Activated naive CD8-positive, alpha-beta T cell treated with anti-CD3 and anti-CD28 coated beads, Interleukin-2, amount 50 U/mL, for 24 hours (primary cell): ENCODE results near the gene APH1A.
A peak's percentile ranks its signal among the peaks of the same experiment; 100 is the strongest.
"Not testable (repeated sequence)": the region's sequence is repeated elsewhere in the genome, so short reads cannot be mapped to it uniquely, and the experiment has no call there.

Experiments used
- ATAC-seq: fragments of 150-1000 bp; cut with Tn5 transposase; one replicate; pipeline ENCODE4 v1.10.0; 2021
- DNase-seq: peaks from one replicate; pipeline ENCODE4 v3.0.0; 2021
- H3K27ac Mint-ChIP-seq: one replicate; pipeline ENCODE4 v1.8.0; 2021; ENCODE audit warnings: mild to moderate bottlenecking, mixed read lengths
- H3K27me3 Mint-ChIP-seq: one replicate; pipeline ENCODE4 v1.8.0; 2021; ENCODE audit warnings: mixed read lengths
- H3K36me3 Mint-ChIP-seq: one replicate; pipeline ENCODE4 v1.8.0; 2021; ENCODE audit warnings: low read depth, mixed read lengths
- H3K4me1 Mint-ChIP-seq: one replicate; pipeline ENCODE4 v1.8.0; 2021; ENCODE audit warnings: mixed read lengths
- H3K4me3 Mint-ChIP-seq: one replicate; pipeline ENCODE4 v1.8.0; 2021; ENCODE audit warnings: mild to moderate bottlenecking, moderate library complexity, mixed read lengths
- H3K9me3 Mint-ChIP-seq: one replicate; pipeline ENCODE4 v1.8.0; 2021; ENCODE audit warnings: mixed read lengths

APH1A gene

GRCh38 chr1:150257624-150258585, 10.9 kb downstream of the APH1A start, which contains the start of gene CA14:
Gene CA14, plus strand, starts transcription at chr1:150257774. Its CDS starts 355 bp downstream, at chr1:150258129.
- peaks cover 17% of the 10 kb centered on the region for H3K4me1 Mint-ChIP-seq
- no peaks in the 10 kb centered on the region for H3K36me3 Mint-ChIP-seq
- no peak within 1 kb of the TSS for H3K27ac Mint-ChIP-seq
- H3K4me3 Mint-ChIP-seq = no peak within 1 kb of the TSS
- no peak for ATAC-seq
- H3K9me3 Mint-ChIP-seq = no peaks in the 10 kb centered on the region
- DNase-seq = no peak
- peaks cover 34% of the 10 kb centered on the region for H3K27me3 Mint-ChIP-seq

DNA sequence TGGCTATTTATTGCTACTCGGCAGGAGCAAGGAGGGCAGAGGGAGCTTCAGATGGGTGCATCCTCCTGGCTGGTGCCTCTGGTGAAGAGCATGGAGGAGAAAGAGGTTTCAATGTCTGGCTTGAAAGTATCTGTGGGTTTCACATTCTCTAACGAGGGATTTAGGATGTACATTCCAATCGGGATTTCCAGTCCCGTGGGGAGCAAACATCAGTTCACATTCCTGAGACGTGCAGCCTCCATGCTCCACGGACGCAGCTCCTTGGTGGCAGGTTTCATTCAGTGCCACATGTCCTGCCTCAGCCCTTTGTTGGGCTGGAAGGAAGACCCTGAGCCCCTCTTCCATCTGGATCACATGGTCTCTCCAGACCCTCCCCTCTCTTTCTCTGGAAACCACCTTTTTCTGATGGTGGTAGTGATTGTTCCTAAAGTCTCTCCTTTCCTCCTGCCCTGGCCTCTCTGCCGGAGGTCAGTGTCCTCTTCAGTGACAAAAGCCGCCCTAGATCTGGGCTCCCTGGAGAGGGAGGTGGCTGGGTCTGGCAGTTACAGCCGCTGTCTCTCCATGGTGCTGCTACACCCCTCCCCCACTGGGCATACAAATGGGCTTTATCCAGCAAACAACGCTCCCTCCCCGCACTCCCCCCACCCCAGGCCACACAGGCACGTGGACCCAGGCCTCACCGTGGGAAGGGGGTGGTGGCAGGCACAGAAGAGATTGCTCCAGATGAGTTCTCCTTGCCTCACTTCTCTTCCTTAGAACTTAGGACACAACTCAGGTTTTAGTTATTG, 12.1 kb downstream of the APH1A start:
- no peak overlapping the region for H3K27ac Mint-ChIP-seq

DNA sequence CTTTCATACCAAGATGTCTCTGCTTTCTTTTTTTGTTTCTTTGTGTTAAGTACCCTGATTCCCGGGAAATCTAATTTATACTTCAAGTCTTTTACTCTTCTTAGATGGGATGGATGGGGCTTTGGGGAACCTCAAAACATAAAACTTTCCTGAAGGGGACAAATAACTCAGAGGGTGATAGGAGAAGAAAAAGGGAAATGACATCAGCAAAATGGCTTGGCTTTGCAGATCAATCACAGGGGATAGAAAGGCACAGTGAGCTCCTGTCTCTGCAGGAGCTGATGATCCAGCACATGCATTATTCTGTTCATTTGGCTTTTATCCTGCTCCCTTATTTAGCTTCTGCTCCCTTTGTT, 12.6 kb downstream of the APH1A start:
- H3K36me3 Mint-ChIP-seq = no peaks in the 10 kb centered on the region
- peaks cover 34% of the 10 kb centered on the region for H3K27me3 Mint-ChIP-seq
- ATAC-seq = no peak
- H3K4me1 Mint-ChIP-seq = peaks cover 17% of the 10 kb centered on the region
- H3K9me3 Mint-ChIP-seq = no peaks in the 10 kb centered on the region
- no peak overlapping the region for H3K27ac Mint-ChIP-seq
- DNase-seq = no peak
- peak overlapping the region; percentile 62 for H3K4me3 Mint-ChIP-seq

More for the DNA sequence above, 12.1 kb downstream of the APH1A start:
- no peak overlapping the region for H3K4me3 Mint-ChIP-seq
- peaks cover 34% of the 10 kb centered on the region for H3K27me3 Mint-ChIP-seq
- ATAC-seq = no peak
- no peaks in the 10 kb centered on the region for H3K9me3 Mint-ChIP-seq
- peaks cover 17% of the 10 kb centered on the region for H3K4me1 Mint-ChIP-seq
- no peaks in the 10 kb centered on the region for H3K36me3 Mint-ChIP-seq
- no peak for DNase-seq

DNA sequence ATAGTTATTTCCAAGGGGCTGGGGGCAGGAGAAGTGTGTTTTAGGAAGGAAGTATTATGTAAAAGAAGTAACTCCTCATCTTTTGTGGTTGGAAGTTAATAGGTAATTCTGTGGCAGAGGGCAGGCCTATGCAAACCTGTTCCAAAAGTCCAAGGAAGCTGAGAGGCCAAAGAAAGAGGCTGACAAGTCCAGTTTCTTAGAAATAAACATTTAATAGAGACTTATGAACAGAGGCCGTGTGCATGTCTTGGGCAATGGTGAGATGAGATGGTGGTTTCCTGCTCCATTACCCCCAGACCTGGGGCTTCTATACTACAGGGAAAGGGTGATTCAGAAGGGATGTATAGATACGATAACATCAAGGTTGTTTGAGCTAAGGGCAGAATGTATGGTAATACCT, 18.9 kb downstream of the APH1A start:
- no peak for ATAC-seq
- Mint-ChIP-seq H3K27me3 (peaks cover 7% of the 10 kb centered on the region), H3K4me3 (no peak overlapping the region), H3K36me3 (no peaks in the 10 kb centered on the region), H3K4me1 (no peaks in the 10 kb centered on the region), H3K27ac (no peak overlapping the region), H3K9me3 (no peaks in the 10 kb centered on the region)
- DNase-seq = no peak

- ATAC-seq (no peak), DNase-seq (no peak)
- Mint-ChIP-seq H3K27ac (no peak overlapping the region), H3K27me3 (peaks cover 1% of the 10 kb centered on the region), H3K36me3 (no peaks in the 10 kb centered on the region), H3K9me3 (no peaks in the 10 kb centered on the region), H3K4me3 (no peak overlapping the region), H3K4me1 (no peaks in the 10 kb centered on the region)
Observed at GRCh38 chr1:150243003-150243402, 25.8 kb downstream of the APH1A start.

- no peak for ATAC-seq
- Mint-ChIP-seq H3K4me3 (peak overlapping the region; percentile 32), H3K4me1 (peaks cover 21% of the 10 kb centered on the region), H3K9me3 (no peaks in the 10 kb centered on the region), H3K27me3 (peaks cover 1% of the 10 kb centered on the region), H3K36me3 (peaks cover 17% of the 10 kb centered on the region), H3K27ac (no peak overlapping the region)
- no peak for DNase-seq
Observed at GRCh38 chr1:150237746-150238145, 31.1 kb downstream of the APH1A start.

DNA sequence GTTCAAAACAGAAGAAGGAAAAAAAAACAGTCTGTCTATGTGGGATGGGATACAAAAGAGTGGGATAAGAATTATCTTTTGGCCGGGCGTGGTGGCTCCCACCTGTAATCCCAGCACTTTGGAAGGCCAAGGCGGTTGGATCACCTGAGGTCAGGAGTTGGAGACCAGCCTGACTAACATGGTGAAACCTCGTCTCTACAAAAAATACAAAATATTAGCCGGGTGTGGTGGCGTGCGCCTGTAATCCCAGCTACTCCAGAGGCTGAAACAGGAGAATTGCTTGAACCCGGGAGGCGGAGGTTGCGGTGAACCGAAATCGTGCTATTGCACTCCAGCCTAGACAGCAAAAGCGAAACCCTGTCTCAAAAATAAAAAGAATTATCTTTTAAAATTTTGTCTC, 31.6 kb downstream of the APH1A start:
- not testable (repeated sequence) for H3K27ac Mint-ChIP-seq, H3K9me3 Mint-ChIP-seq, DNase-seq, H3K27me3 Mint-ChIP-seq, ATAC-seq, H3K4me3 Mint-ChIP-seq
- Mint-ChIP-seq H3K4me1 (peaks cover 24% of the 10 kb centered on the region), H3K36me3 (peaks cover 19% of the 10 kb centered on the region)

GRCh38 chr1:150236614-150237100, 32.2 kb downstream of the APH1A start:
- H3K27ac Mint-ChIP-seq = no peak overlapping the region

GRCh38 chr1:150235852-150236613, 32.8 kb downstream of the APH1A start, which contains the start of gene ANP32E:
Gene ANP32E, minus strand, starts transcription at chr1:150236112. Its CDS starts 326 bp downstream, at chr1:150235786.
- Mint-ChIP-seq H3K27ac (peak within 1 kb of the TSS; percentile 97), H3K36me3 (peaks cover 21% of the 10 kb centered on the region), H3K9me3 (no peaks in the 10 kb centered on the region), H3K27me3 (peaks cover 1% of the 10 kb centered on the region), H3K4me1 (peaks cover 26% of the 10 kb centered on the region), H3K4me3 (no peak within 1 kb of the TSS)
- DNase-seq = peak; percentile 89
- peak; percentile 92 for ATAC-seq

More at GRCh38 chr1:150236614-150237100, 32.2 kb downstream of the APH1A start:
- H3K4me3 Mint-ChIP-seq = no peak overlapping the region
- DNase-seq (no peak), ATAC-seq (no peak)
- H3K4me1 Mint-ChIP-seq = peaks cover 26% of the 10 kb centered on the region
- H3K9me3 Mint-ChIP-seq = no peaks in the 10 kb centered on the region
- H3K27me3 Mint-ChIP-seq = peaks cover 1% of the 10 kb centered on the region
- H3K36me3 Mint-ChIP-seq = peaks cover 20% of the 10 kb centered on the region

DNA sequence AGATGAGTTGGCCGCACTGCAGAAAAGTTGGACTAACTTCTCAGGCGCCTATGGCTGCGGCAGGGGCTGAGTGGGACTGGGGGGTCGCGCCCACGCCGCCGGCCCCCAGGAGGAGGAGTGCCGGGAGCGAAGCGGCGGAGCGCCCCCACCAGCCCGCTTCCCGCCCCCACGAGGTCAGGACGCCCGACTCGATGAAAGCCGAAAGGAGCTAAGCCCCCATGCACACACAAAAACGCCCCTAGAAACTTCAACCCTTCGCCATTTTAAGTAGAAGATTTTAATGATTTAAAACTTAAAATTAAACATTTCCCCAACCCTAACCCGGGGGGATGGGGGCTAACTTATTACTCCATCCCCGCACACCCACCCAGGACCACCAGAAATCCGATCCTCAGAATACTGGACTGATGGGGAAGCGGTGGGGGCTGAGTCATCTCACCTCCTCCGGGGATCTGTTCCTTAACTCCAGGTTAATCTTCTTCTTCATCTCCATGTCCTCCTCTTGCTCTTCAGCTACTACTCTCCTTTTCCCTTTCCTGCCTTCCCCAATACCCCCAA, 33.4 kb downstream of the APH1A start:
- Mint-ChIP-seq H3K4me3 (no peak overlapping the region), H3K4me1 (peaks cover 26% of the 10 kb centered on the region), H3K27me3 (peaks cover 1% of the 10 kb centered on the region), H3K9me3 (no peaks in the 10 kb centered on the region), H3K27ac (no peak overlapping the region), H3K36me3 (peaks cover 27% of the 10 kb centered on the region)
- ATAC-seq (no peak), DNase-seq (peak; percentile 49)

GRCh38 chr1:150234566-150235293, 34.1 kb downstream of the APH1A start:
- Mint-ChIP-seq H3K27ac (peak overlapping the region; percentile 97), H3K4me1 (peaks cover 26% of the 10 kb centered on the region), H3K36me3 (peaks cover 32% of the 10 kb centered on the region), H3K9me3 (no peaks in the 10 kb centered on the region), H3K4me3 (no peak overlapping the region), H3K27me3 (peaks cover 1% of the 10 kb centered on the region)
- peak; percentile 93 for DNase-seq
- peak; percentile 73 for ATAC-seq

- no peak for ATAC-seq
- Mint-ChIP-seq H3K27me3 (peaks cover 1% of the 10 kb centered on the region), H3K4me3 (no peak overlapping the region), H3K27ac (peak overlapping the region; percentile 97), H3K4me1 (peaks cover 26% of the 10 kb centered on the region), H3K36me3 (peaks cover 32% of the 10 kb centered on the region), H3K9me3 (no peaks in the 10 kb centered on the region)
- no peak for DNase-seq
Observed at GRCh38 chr1:150234309-150234565, 34.6 kb downstream of the APH1A start.
